ENCODE measurements around the gene ADAM8.

GRCh38 chr10:133310789-133311188 lies 34.1 kb upstream of the ADAM8 start:
- TF ChIP-seq EZH2phosphoT487 (IDR thresholded peaks at IDR 0.05; ENCODE audit: borderline replicate concordance, low read length) = no peak
- no peak for TF ChIP-seq CTCF (conservative IDR thresholded peaks at IDR 0.05; ENCODE audit: low read depth, low read length)
- TF ChIP-seq EZH2 (IDR thresholded peaks at IDR 0.05; ENCODE audit: low read length, unreplicated experiment) = no peak

Measured in PC-3 (cell line).